Hair follicular keratinocyte (primary cell): ENCODE results near the gene RAI1. TPM values are rescaled to one million over a fixed set of nuclear protein-coding genes. Genes with fewer than 3 reads are reported as not detected.

Experiments
- total RNA-seq: library from RNA; depleted of rRNA; stranded (reverse); fragments of >200 nt; gene quantifications from 2 replicates; pipeline ENCODE4 v1.2.3, GENCODE V29; 2015

RAI1 gene, protein sequence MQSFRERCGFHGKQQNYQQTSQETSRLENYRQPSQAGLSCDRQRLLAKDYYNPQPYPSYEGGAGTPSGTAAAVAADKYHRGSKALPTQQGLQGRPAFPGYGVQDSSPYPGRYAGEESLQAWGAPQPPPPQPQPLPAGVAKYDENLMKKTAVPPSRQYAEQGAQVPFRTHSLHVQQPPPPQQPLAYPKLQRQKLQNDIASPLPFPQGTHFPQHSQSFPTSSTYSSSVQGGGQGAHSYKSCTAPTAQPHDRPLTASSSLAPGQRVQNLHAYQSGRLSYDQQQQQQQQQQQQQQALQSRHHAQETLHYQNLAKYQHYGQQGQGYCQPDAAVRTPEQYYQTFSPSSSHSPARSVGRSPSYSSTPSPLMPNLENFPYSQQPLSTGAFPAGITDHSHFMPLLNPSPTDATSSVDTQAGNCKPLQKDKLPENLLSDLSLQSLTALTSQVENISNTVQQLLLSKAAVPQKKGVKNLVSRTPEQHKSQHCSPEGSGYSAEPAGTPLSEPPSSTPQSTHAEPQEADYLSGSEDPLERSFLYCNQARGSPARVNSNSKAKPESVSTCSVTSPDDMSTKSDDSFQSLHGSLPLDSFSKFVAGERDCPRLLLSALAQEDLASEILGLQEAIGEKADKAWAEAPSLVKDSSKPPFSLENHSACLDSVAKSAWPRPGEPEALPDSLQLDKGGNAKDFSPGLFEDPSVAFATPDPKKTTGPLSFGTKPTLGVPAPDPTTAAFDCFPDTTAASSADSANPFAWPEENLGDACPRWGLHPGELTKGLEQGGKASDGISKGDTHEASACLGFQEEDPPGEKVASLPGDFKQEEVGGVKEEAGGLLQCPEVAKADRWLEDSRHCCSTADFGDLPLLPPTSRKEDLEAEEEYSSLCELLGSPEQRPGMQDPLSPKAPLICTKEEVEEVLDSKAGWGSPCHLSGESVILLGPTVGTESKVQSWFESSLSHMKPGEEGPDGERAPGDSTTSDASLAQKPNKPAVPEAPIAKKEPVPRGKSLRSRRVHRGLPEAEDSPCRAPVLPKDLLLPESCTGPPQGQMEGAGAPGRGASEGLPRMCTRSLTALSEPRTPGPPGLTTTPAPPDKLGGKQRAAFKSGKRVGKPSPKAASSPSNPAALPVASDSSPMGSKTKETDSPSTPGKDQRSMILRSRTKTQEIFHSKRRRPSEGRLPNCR (N-terminal part only)
- total RNA-seq: 16.7 and 17.2 TPM in 2 replicates

DNA sequence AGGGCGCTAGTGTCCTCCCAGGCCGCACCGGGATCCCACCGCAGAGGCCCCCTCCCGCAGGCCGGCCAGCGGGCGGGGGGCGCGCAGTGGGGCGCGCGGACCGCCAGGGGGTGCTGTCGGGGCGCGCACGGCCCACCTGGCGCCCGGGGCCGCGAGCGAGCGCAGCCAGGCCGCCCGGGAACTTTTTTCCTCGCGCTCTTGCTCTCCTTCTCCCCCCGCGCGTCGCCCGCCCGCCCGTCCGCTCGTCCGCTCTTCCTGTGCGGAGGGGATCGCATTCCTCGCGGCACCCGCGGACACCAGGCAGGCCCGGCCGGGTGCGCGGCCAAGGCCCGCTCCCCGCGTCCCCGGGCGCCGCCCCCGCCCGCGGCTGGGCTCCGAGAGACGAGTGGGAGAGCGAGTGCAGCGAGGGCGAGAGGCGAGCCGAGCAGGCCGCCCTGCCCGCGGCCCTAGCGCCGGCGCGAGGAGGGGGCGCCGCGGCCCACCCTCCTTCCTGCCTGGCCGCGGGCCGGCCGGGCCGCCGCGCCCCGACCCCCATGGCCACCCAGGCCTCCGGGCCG lies at the start of gene RAI1:
Gene RAI1, plus strand, starts transcription at position 272 of the 557 bp plus-strand sequence. CDS start 111,491 bp downstream, outside the sequence.

DNA sequence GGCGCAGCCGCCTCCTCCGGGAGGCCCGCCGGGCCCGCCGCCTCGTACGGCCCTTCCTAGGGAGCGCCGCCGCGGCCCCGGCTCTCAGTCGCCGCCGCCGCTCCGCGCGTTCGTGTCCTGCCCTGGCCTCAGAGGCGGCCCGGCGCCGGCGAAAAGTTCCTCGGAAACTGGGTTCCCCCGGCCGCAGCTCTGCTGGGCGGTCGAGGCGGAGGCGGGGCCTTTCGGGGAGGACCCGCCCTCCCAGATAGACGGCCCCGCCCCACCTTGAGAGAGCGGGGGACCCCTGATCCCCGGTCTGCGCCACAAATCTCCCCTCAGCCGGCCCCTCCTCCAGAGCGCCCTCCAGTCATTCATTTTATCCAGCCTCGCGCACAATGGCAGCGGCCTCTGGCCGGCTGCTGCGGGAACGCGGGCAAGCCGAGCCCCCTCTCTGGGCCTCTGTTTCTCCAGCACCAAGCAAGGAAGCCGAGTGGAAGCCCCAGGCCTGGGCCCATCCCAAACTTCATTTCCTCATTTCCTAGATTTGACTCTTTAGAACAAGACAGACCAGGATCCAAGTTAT lies 155.6 kb downstream of the RAI1 start, which contains the start of gene SREBF1:
Gene SREBF1, minus strand, starts transcription at position 169 of the 562 bp plus-strand sequence. CDS start 169 bp downstream, outside the sequence.

Other genes with a start within 250 kb of the RAI1 start
- gene MED9, start 204.5 kb upstream of the RAI1 start, total RNA-seq: 9.4 and 13.9 TPM in 2 replicates
- 0.16 TPM in 1 of 2 replicates, not detected in the other for gene RASD1, start 185.1 kb upstream of the RAI1 start, total RNA-seq
- gene PEMT, start 89.8 kb upstream of the RAI1 start, total RNA-seq: 75.3 and 91.9 TPM in 2 replicates
- gene SREBF1, start 155.5 kb downstream of the RAI1 start, total RNA-seq: 92.7 and 111 TPM in 2 replicates